Right forelimb (tissue), 1 donor: ENCODE results near the gene OLFM1.
"Not testable (repeated sequence)": the region's sequence is repeated elsewhere in the genome, so short reads cannot be mapped to it uniquely, and the experiment has no call there.

Experiments
- DNase-seq: peaks from one replicate; pipeline ENCODE4 v3.0.0-alpha.2; 2018

OLFM1 gene

DNA sequence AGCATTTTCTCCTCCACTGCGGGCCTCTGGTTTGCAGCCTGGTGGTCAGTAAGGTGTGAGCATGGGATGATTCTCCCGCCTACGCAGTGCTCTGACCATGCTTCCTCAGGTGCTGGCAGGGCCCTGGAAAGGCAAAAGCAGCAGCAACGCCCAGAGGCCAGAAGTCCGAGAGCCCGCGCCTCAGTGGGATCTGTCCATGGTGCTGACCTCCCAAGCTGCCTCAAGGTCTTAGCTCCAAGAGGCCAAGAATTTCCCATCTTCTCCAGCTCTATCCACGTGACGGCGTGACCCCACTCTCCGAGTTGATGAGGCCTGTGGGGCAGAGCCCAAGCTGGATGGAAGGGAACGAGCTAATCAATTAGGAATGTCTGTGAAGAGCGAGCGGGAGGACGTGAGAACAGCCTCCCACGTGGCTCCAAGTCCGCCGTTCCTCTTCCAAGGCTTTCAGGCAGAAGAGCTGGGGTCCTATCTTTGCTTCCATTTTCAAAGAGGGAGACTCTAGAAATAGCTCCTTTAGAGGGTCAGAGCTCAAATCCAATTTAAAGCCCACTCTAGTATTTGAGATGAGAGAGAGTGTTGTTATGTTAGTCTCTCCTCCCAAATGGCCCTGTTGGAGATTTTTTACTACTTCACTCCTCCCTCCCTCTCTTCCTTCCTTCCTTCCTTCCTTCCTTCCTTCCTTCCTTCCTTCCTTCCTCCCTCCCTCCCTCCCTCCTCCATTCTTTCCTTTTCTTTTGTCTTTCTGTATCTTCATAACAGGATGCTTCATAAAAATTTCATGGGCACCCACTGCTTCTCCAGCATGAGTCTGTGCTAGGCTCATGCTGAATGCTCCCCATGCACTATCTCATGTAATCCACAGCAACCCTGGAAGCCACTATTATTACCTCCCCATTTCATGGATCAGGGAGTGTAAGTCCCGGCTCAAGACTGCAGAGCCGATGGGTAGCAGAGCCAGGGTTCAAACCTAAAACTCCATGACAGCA, 69.3 kb downstream of the OLFM1 start:
- DNase-seq = peak; percentile 81

GRCh38 chr9:135157856-135158563, 70.5 kb downstream of the OLFM1 start:
- DNase-seq = no peak

- DNase-seq = no peak
These were observed 71.1 kb downstream of the OLFM1 start for GRCh38 chr9:135158564-135158937.

GRCh38 chr9:135159801-135160200, 72.3 kb downstream of the OLFM1 start:
- no peak for DNase-seq

- no peak for DNase-seq
These were observed 73.4 kb downstream of the OLFM1 start for GRCh38 chr9:135160862-135161261.

DNA sequence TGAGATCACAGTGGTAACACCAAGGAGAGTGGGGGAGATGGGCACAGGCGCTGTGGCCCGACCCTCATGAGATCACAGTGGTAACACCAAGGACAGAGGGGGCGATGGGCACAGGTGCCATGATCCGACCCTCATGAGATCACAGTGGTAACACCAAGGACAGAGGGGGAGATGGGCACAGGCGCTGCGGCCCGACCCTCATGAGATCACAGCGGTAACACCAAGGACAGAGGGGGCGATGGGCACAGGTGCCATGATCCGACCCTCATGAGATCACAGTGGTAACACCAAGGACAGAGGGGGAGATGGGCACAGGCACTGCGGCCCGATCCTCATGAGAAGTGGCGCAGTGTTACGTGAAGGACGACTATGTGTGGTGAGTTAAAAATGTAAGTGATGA, 75.1 kb downstream of the OLFM1 start:
- not testable (repeated sequence) for DNase-seq

GRCh38 chr9:135163023-135163780, 75.7 kb downstream of the OLFM1 start:
- DNase-seq = no peak

GRCh38 chr9:135164036-135164435, 76.6 kb downstream of the OLFM1 start:
- no peak for DNase-seq

DNA sequence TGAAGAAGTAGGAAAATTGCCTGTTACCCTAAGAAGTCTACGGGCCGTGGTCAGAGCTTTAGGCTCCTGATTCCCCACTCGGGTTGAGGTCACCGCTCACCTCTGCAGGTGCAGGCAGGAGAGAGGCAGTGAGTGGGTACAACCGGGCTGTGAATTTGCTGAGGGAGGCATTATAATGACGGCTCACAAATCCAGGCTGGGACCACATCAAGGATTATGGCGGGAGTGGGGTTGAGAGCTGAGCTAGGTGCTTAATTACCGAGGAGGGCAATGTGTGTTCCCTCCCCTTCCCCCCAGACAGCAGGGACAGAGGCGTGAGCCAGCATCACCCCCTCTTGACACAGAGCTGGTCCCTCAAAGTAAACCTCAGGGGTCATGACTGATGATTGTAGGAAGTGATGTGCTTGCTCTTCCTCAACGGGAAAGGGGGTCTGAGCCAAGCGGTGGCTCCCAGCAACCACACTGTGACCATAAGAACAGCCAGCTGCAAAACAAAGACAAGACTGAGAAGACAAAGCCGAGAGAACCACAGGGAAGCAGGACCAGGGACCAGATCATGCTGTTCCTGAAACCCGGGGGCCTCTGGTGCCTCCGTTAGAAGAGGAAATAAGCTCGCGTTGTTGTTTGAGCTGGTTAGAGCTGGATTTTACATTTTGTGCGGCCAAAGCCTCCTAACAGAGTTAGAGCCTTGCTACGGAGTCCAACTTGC, 77.7 kb downstream of the OLFM1 start:
- no peak for DNase-seq

DNA sequence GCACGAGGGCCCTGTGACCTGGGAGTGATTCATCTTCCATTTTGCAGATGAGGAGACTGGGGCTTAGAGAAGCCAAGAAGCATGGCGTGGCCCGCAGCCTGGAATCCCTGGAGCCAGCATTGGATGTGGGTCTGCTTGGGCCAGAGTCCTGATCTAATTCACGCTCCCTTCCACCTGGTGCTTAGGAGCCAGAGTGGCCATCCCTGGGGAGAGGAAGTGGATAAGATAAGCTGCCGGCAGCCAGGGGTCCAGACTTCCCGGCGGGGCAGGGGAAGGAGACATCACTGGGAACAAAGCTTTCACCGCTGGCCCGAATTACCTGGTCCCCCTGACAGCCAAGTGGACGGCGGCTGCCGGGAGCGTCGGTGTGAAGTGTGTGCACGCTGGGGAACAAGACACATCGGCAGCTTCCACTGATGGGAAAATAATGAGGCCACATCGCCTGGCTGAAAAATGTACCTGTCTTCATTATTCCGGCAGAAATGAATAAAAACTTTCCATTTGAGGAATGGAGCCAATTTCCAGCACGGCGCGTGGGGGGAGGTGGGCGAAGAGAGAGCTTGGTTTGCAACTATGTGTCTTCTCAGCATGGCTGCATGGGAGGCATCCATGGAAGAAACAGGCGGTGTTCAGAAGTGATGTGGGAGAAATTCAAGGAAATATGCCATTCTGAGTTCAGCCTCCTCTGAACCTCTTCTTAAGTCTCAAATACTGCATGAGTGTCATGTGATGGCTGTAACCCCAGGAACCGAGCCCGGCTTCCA, 78.5 kb downstream of the OLFM1 start:
- DNase-seq = no peak

- no peak for DNase-seq
These were observed 79.1 kb downstream of the OLFM1 start for GRCh38 chr9:135166565-135166964.

DNA sequence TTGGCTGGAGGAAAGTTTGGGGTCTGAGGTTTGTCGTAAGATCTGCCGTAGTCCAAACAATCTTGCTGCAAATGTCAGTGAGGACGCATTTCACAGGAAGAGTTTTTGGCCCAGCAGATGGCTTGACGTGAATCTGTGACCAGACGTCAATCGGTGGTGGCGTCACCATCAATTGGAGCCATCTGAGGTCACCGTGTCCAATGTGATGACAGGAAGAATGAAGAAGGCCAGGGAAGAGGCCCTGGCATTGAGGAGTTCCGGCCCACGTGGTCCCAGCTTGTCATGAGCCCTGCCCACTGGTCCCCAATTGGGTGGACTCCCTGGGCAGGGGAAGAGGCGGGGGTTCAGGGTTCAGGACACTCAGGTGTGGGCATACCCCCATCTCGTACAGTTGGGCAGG, 79.9 kb downstream of the OLFM1 start:
- no peak for DNase-seq

DNA sequence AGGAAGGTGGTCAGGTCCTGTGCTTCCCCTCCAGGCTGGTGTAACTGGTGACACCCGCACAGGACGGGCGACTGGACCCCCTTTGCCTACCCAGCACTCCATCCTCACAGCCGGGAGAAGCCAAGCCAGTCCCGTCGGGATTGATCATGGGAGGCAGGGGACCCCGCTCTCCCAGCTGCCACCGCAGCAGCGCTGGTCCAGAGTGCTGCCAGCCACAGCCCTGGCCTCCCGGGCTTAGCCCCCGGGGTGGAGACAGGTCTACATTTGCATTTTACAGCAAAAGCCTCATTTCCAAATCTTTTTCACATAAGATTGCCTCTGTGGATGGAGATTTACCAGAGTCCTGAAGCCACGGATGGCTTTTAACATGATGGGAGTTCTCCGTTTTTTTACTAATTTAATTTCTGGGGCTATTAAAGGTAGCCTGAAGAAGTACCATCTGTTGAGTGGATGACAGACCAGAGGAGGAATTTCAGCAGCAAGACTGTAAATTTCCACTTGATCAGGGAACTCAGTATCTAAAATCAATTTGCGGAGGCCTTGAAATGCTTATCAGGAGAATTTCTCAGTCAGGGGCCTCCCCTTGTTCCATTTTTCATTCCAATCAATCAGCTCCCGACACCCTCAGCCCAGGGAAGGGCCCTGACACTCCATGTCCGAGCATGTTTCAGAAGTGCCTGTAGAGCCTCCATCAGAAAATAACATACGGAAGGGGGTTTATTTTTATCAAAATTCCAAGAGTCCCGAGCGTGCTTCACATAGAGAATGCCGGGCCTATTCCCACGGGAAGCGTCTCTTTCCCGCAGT, 80.6 kb downstream of the OLFM1 start:
- no peak for DNase-seq

DNA sequence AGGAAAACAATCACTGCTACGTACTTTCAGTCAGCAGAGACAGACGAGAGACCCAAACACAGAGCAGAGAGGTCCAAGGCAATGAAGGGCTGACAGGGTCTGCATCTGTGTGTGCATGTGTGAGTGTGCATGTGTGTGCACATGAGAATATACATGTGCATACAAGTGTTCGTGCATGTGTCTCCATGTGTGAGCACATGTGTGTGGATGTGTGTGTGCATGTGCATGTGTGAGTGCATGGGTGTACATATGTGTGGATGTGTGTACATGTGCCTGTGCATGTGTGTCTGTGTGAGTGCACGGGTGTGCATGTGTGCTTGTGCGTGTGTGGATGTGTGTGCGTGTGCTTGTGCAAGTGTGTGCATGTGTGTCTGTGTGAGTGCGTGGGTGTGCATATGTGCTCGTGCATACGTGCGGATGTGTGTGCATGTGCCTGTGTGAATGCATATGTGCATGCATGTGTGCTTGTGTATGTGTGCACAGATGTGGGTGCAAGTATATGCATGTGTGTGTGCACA, 82.3 kb downstream of the OLFM1 start:
- no peak for DNase-seq

- no peak for DNase-seq
These were observed 83.1 kb downstream of the OLFM1 start for GRCh38 chr9:135170535-135170934.
